GM23338 (cell line): ENCODE measurements around the gene DIP2B. TPM values are rescaled to one million over a fixed set of nuclear protein-coding genes. Genes with fewer than 3 reads are reported as not detected.

Experiments
- ATAC-seq: fragments of 200-7000 bp; cut with Tn5 transposase; 3 replicates; pipeline ENCODE4 v1.9.1; 2020
- DNase-seq: peaks from one replicate; pipeline ENCODE4 v3.0.0-alpha.2; 2015; ENCODE audit warnings: low spot score
- H2AFZ ChIP-seq: fragments of 200-600 bp; sonication (generic); 2 replicates; pipeline ENCODE4 v1.8.0; 2016; ENCODE audit warnings: antibody characterized with exemption, mild to moderate bottlenecking, moderate library complexity
- H3F3A ChIP-seq: fragments of 200-600 bp; sonication (generic); replicated peaks from 2 replicates; pipeline ENCODE4 v1.8.0; 2017; ENCODE audit warnings: antibody characterized with exemption, mixed run types, low read depth
- H3K27ac ChIP-seq: fragments of 200-600 bp; sonication (generic); 2 replicates; pipeline ENCODE4 v1.6.1; 2016; ENCODE audit warnings: low read depth
- H3K27me3 ChIP-seq: fragments of 200-600 bp; sonication (generic); 2 replicates; pipeline ENCODE4 v1.8.0; 2016; ENCODE audit warnings: mild to moderate bottlenecking, mixed run types, moderate library complexity; ENCODE audit not compliant: insufficient read depth
- H3K36me3 ChIP-seq: fragments of 200-600 bp; sonication (generic); 2 replicates; pipeline ENCODE4 v1.8.0; 2016; ENCODE audit warnings: mild to moderate bottlenecking; ENCODE audit not compliant: insufficient read depth
- H3K4me1 ChIP-seq: fragments of 200-600 bp; sonication (generic); 2 replicates; pipeline ENCODE4 v1.8.0; 2016; ENCODE audit warnings: mild to moderate bottlenecking, moderate library complexity; ENCODE audit not compliant: insufficient read depth
- H3K4me2 ChIP-seq: fragments of 200-600 bp; sonication (generic); 2 replicates; pipeline ENCODE4 v1.7.1; 2017; ENCODE audit warnings: mixed run types
- H3K4me3 ChIP-seq: fragments of 200-600 bp; sonication (generic); 2 replicates; pipeline ENCODE4 v1.6.1; 2016; ENCODE audit warnings: mixed run types
- H3K79me2 ChIP-seq: fragments of 200-600 bp; sonication (generic); replicated peaks from 2 replicates; pipeline ENCODE4 v1.8.0; 2017; ENCODE audit warnings: mild to moderate bottlenecking; ENCODE audit not compliant: insufficient read depth
- H3K9me2 ChIP-seq: fragments of 200-600 bp; sonication (generic); 2 replicates; pipeline ENCODE4 v1.8.0; 2017; ENCODE audit not compliant: insufficient read depth
- H4K20me1 ChIP-seq: fragments of 200-600 bp; sonication (generic); replicated peaks from 2 replicates; pipeline ENCODE4 v1.8.0; 2017; ENCODE audit warnings: mild to moderate bottlenecking; ENCODE audit not compliant: insufficient read depth
- H3K27ac Mint-ChIP-seq: 2 replicates; pipeline ENCODE4 v1.8.0; 2020; ENCODE audit warnings: inconsistent platforms, mild to moderate bottlenecking, moderate library complexity, mixed read lengths
- H3K27me3 Mint-ChIP-seq: 3 replicates; pipeline ENCODE4 v1.8.0; 2022; ENCODE audit warnings: low read depth, mild to moderate bottlenecking, moderate library complexity, mixed read lengths, inconsistent platforms; ENCODE audit not compliant: insufficient read depth, poor library complexity
- H3K36me3 Mint-ChIP-seq: 3 replicates; pipeline ENCODE4 v1.8.0; 2021; ENCODE audit warnings: low read depth, mild to moderate bottlenecking, inconsistent platforms, moderate library complexity, mixed read lengths
- H3K4me1 Mint-ChIP-seq: 3 replicates; pipeline ENCODE4 v1.8.0; 2020; ENCODE audit warnings: mild to moderate bottlenecking, inconsistent platforms, mixed read lengths
- H3K4me3 Mint-ChIP-seq: 3 replicates; pipeline ENCODE4 v1.8.0; 2021; ENCODE audit warnings: moderate library complexity, mild to moderate bottlenecking, inconsistent platforms, mixed read lengths
- H3K9me3 Mint-ChIP-seq: 3 replicates; pipeline ENCODE4 v1.8.0; 2020; ENCODE audit warnings: moderate library complexity, mild to moderate bottlenecking, inconsistent platforms, mixed read lengths
- CREB1 ChIP-seq: fragments of 250-450 bp; sonication (Bioruptor Pico); IDR thresholded peaks from 2 replicates; pipeline ENCODE4 v1.5.0; 2020; ENCODE audit warnings: low read depth, mild to moderate bottlenecking, moderate library complexity
- EZH2 ChIP-seq: fragments of 200-600 bp; sonication (generic); IDR thresholded peaks from one replicate; pipeline ENCODE4 v1.8.0; 2017; ENCODE audit warnings: antibody characterized with exemption, mild to moderate bottlenecking, low read depth; ENCODE audit not compliant: unreplicated experiment
- EZH2phosphoT487 ChIP-seq: fragments of 200-600 bp; sonication (generic); IDR thresholded peaks from one replicate; pipeline ENCODE4 v1.8.1; 2018; ENCODE audit warnings: antibody characterized with exemption; ENCODE audit not compliant: unreplicated experiment
- JUNB ChIP-seq: IDR thresholded peaks from one replicate; pipeline ENCODE4 v1.6.1; 2016; ENCODE audit warnings: antibody characterized with exemption; ENCODE audit not compliant: unreplicated experiment
- NANOG ChIP-seq: IDR thresholded peaks from 2 replicates; pipeline ENCODE4 v1.6.1; 2016; ENCODE audit warnings: antibody characterized with exemption, borderline replicate concordance
- POLR2AphosphoS5 ChIP-seq: IDR thresholded peaks from 2 replicates; pipeline ENCODE4 v1.6.1; 2016; ENCODE audit warnings: antibody characterized with exemption, low read depth
- REST ChIP-seq: IDR thresholded peaks from one replicate; pipeline ENCODE4 v1.6.1; 2018; ENCODE audit warnings: antibody characterized with exemption; ENCODE audit not compliant: unreplicated experiment
- STAT1 ChIP-seq: IDR thresholded peaks from one replicate; pipeline ENCODE4 v1.6.1; 2016; ENCODE audit warnings: antibody characterized with exemption; ENCODE audit not compliant: unreplicated experiment
- ZNF114 ChIP-seq: fragments of 250-450 bp; sonication (Bioruptor Pico); IDR thresholded peaks from 2 replicates; pipeline ENCODE4 v1.5.0; 2020; ENCODE audit warnings: mild to moderate bottlenecking, moderate library complexity
- ZNF331 ChIP-seq: fragments of 250-450 bp; sonication (Bioruptor Pico); IDR thresholded peaks from 2 replicates; pipeline ENCODE4 v1.5.0; 2020; ENCODE audit warnings: low read depth, mild to moderate bottlenecking, moderate library complexity
- polyA plus RNA-seq: library from polyadenylated mRNA; unstranded; fragments of >200 nt; fragmentation: Nextera tagmentation; extraction: Ambion mirVana; gene quantifications from 2 replicates; pipeline ENCODE4 v1.2.1, GENCODE V29; 2016
- total RNA-seq: library from RNA; depleted of rRNA; stranded (reverse); fragments of >200 nt; shearing (Covaris generic); gene quantifications from 2 replicates; pipeline ENCODE4 v1.2.3, GENCODE V29; 2014
- TF ChIP-seq, protein P1 (sequence below): IDR thresholded peaks from 2 replicates; pipeline ENCODE4 v1.6.1; 2016; ENCODE audit warnings: antibody characterized with exemption
- TF ChIP-seq, protein P2 (sequence below): fragments of 250-450 bp; sonication (Bioruptor Pico); IDR thresholded peaks from 2 replicates; pipeline ENCODE4 v1.5.0; 2020; ENCODE audit warnings: mild to moderate bottlenecking, moderate library complexity
- TF ChIP-seq, protein P3 (sequence below), 2 experiments: fragments of 200-600 bp in 1 of 2; sonication (generic) in 1 of 2; conservative IDR thresholded peaks; 2 replicates each; pipeline versions ENCODE4 v1.5.1 to v1.6.1; 2016 to 2017; ENCODE audit warnings: antibody characterized with exemption in 2 of 2, low read depth in 2 of 2, mild to moderate bottlenecking in 2 of 2, moderate library complexity in 1 of 2

The DIP2B gene
- total and polyA plus RNA-seq, 2 experiments from 2014 or later = 8.0 to 36.4 TPM

GRCh38 chr12:50564237-50564947 lies 59.6 kb downstream of the DIP2B start:
- no peak for ATAC-seq
- no peaks in the 10 kb centered on the region; the same call in 1 of the 2 replicates for H3F3A ChIP-seq
- peaks cover 21% of the 10 kb centered on the region for H3K4me1 Mint-ChIP-seq

More at GRCh38 chr12:50564237-50564947, 59.6 kb downstream of the DIP2B start:
- Histone ChIP-seq H3K4me2 (no peak overlapping the region), H3K27me3 (no peaks in the 10 kb centered on the region), H3K4me3 (no peak overlapping the region), H4K20me1 (0 out of 2 replicates have a peak, but pooled peaks cover 5% of the 10 kb centered on the region), H3K27ac (no peak overlapping the region), H3K79me2 (peaks cover 69% of the 10 kb centered on the region), H3K9me2 (no peaks in the 10 kb centered on the region), H3K4me1 (peaks cover 18% of the 10 kb centered on the region), H2AFZ (no peak overlapping the region), H3K36me3 (no peaks in the 10 kb centered on the region)
- TF ChIP-seq, protein P1, sequence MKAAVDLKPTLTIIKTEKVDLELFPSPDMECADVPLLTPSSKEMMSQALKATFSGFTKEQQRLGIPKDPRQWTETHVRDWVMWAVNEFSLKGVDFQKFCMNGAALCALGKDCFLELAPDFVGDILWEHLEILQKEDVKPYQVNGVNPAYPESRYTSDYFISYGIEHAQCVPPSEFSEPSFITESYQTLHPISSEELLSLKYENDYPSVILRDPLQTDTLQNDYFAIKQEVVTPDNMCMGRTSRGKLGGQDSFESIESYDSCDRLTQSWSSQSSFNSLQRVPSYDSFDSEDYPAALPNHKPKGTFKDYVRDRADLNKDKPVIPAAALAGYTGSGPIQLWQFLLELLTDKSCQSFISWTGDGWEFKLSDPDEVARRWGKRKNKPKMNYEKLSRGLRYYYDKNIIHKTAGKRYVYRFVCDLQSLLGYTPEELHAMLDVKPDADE = no peak
- no peak for TF ChIP-seq EZH2
- no peak for TF ChIP-seq REST
- no peak for TF ChIP-seq NANOG
- no peak for TF ChIP-seq EZH2phosphoT487
- TF ChIP-seq, protein P2, sequence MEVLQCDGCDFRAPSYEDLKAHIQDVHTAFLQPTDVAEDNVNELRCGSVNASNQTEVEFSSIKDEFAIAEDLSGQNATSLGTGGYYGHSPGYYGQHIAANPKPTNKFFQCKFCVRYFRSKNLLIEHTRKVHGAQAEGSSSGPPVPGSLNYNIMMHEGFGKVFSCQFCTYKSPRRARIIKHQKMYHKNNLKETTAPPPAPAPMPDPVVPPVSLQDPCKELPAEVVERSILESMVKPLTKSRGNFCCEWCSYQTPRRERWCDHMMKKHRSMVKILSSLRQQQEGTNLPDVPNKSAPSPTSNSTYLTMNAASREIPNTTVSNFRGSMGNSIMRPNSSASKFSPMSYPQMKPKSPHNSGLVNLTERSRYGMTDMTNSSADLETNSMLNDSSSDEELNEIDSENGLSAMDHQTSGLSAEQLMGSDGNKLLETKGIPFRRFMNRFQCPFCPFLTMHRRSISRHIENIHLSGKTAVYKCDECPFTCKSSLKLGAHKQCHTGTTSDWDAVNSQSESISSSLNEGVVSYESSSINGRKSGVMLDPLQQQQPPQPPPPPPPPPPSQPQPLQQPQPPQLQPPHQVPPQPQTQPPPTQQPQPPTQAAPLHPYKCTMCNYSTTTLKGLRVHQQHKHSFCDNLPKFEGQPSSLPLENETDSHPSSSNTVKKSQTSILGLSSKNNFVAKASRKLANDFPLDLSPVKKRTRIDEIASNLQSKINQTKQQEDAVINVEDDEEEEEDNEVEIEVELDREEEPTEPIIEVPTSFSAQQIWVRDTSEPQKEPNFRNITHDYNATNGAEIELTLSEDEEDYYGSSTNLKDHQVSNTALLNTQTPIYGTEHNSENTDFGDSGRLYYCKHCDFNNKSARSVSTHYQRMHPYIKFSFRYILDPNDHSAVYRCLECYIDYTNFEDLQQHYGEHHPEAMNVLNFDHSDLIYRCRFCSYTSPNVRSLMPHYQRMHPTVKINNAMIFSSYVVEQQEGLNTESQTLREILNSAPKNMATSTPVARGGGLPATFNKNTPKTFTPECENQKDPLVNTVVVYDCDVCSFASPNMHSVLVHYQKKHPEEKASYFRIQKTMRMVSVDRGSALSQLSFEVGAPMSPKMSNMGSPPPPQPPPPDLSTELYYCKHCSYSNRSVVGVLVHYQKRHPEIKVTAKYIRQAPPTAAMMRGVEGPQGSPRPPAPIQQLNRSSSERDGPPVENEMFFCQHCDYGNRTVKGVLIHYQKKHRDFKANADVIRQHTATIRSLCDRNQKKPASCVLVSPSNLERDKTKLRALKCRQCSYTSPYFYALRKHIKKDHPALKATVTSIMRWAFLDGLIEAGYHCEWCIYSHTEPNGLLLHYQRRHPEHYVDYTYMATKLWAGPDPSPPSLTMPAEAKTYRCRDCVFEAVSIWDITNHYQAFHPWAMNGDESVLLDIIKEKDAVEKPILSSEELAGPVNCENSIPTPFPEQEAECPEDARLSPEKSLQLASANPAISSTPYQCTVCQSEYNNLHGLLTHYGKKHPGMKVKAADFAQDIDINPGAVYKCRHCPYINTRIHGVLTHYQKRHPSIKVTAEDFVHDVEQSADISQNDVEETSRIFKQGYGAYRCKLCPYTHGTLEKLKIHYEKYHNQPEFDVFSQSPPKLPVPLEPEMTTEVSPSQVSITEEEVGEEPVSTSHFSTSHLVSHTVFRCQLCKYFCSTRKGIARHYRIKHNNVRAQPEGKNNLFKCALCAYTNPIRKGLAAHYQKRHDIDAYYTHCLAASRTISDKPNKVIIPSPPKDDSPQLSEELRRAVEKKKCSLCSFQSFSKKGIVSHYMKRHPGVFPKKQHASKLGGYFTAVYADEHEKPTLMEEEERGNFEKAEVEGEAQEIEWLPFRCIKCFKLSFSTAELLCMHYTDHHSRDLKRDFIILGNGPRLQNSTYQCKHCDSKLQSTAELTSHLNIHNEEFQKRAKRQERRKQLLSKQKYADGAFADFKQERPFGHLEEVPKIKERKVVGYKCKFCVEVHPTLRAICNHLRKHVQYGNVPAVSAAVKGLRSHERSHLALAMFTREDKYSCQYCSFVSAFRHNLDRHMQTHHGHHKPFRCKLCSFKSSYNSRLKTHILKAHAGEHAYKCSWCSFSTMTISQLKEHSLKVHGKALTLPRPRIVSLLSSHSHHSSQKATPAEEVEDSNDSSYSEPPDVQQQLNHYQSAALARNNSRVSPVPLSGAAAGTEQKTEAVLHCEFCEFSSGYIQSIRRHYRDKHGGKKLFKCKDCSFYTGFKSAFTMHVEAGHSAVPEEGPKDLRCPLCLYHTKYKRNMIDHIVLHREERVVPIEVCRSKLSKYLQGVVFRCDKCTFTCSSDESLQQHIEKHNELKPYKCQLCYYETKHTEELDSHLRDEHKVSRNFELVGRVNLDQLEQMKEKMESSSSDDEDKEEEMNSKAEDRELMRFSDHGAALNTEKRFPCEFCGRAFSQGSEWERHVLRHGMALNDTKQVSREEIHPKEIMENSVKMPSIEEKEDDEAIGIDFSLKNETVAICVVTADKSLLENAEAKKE = no peak
- TF ChIP-seq STAT1 = no peak
- no peak for TF ChIP-seq ZNF114 (CRISPR knock-in tag)
- TF ChIP-seq JUNB = no peak
- TF ChIP-seq CREB1 (CRISPR knock-in tag) = no peak
- no peak for TF ChIP-seq ZNF331 (CRISPR knock-in tag)
- TF ChIP-seq POLR2AphosphoS5 = no peak
- TF ChIP-seq, protein P3, sequence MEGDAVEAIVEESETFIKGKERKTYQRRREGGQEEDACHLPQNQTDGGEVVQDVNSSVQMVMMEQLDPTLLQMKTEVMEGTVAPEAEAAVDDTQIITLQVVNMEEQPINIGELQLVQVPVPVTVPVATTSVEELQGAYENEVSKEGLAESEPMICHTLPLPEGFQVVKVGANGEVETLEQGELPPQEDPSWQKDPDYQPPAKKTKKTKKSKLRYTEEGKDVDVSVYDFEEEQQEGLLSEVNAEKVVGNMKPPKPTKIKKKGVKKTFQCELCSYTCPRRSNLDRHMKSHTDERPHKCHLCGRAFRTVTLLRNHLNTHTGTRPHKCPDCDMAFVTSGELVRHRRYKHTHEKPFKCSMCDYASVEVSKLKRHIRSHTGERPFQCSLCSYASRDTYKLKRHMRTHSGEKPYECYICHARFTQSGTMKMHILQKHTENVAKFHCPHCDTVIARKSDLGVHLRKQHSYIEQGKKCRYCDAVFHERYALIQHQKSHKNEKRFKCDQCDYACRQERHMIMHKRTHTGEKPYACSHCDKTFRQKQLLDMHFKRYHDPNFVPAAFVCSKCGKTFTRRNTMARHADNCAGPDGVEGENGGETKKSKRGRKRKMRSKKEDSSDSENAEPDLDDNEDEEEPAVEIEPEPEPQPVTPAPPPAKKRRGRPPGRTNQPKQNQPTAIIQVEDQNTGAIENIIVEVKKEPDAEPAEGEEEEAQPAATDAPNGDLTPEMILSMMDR (conservative IDR thresholded peaks at IDR 0.05; ENCODE audit: low read depth in 2 of 2) = no peak
- Mint-ChIP-seq H3K9me3 (no peaks in the 10 kb centered on the region; the same call in 2 of the 3 replicates), H3K27me3 (no peaks in the 10 kb centered on the region), H3K36me3 (no peaks in the 10 kb centered on the region; the same call in 2 of the 3 replicates), H3K27ac (no peak overlapping the region), H3K4me3 (no peak overlapping the region)
- DNase-seq = no peak
